C4-2B (cell line): ENCODE results near the gene SNX25.

ENCODE experiments used
- CTCF ChIP-seq: fragments of 450-650 bp; conservative IDR thresholded peaks from 2 replicates; pipeline ENCODE4 v1.5.1; 2017; ENCODE audit warnings: mild to moderate bottlenecking
- ZFX ChIP-seq: fragments of 450-650 bp; IDR thresholded peaks from 2 replicates; pipeline ENCODE4 v1.6.1; 2017

GRCh38 chr4:185290018-185290607 is 80.7 kb downstream of the SNX25 start:
- TF ChIP-seq CTCF, result no peak
- no peak for TF ChIP-seq ZFX
